ENCODE data around the gene UBE3D. TPM values are rescaled to one million over a fixed set of nuclear protein-coding genes. Genes with fewer than 3 reads are reported as not detected.

Gene UBE3D
- total RNA-seq, 3 donors from 2014 or later (not counting 1 experiment from before 2014, with no cell fraction given), result 6.6 to 7.9 (median 7.2) TPM

GRCh38 chr6:82957171-82957867 is 108.3 kb downstream of the UBE3D start:
- Mint-ChIP-seq H3K9me3 (no peaks in the 10 kb centered on the region), H3K27me3 (ENCODE audit: low read depth in 2 of 2) (no peaks in the 10 kb centered on the region), H3K27ac (no peak overlapping the region), H3K4me3 (no peak overlapping the region), H3K36me3 (no peaks in the 10 kb centered on the region), H3K4me1 (no peaks in the 10 kb centered on the region)
- TF ChIP-seq, protein P1, sequence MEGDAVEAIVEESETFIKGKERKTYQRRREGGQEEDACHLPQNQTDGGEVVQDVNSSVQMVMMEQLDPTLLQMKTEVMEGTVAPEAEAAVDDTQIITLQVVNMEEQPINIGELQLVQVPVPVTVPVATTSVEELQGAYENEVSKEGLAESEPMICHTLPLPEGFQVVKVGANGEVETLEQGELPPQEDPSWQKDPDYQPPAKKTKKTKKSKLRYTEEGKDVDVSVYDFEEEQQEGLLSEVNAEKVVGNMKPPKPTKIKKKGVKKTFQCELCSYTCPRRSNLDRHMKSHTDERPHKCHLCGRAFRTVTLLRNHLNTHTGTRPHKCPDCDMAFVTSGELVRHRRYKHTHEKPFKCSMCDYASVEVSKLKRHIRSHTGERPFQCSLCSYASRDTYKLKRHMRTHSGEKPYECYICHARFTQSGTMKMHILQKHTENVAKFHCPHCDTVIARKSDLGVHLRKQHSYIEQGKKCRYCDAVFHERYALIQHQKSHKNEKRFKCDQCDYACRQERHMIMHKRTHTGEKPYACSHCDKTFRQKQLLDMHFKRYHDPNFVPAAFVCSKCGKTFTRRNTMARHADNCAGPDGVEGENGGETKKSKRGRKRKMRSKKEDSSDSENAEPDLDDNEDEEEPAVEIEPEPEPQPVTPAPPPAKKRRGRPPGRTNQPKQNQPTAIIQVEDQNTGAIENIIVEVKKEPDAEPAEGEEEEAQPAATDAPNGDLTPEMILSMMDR (IDR thresholded peaks at IDR 0.05), result no peak
- no peak for DNase-seq
- H3K4me1 ChIP-seq (ENCODE audit: control insufficient read depth, insufficient read depth, low read length), result no peaks in the 10 kb centered on the region
- no peaks in the 10 kb centered on the region for H3K36me3 ChIP-seq (ENCODE audit: control insufficient read depth, insufficient read depth, low read length)
- intact Hi-C loops (cut with micrococcal nuclease), result no loop called here
- WGBS (ENCODE audit: insufficient coverage), result 82% methylated on average over 7 of the region's 9 CpGs
- ATAC-seq, result no peak
- no peaks in the 10 kb centered on the region for H3K9me3 ChIP-seq (ENCODE audit: control insufficient read depth, insufficient read depth, low read length)
- H3K27ac ChIP-seq (ENCODE audit: low read length), result no peak overlapping the region
- H3K27me3 ChIP-seq (ENCODE audit: control insufficient read depth, insufficient read depth, low read length), result no peaks in the 10 kb centered on the region
- H3K4me3 ChIP-seq (ENCODE audit: low read length), result no peak overlapping the region

- ATAC-seq (no peak), DNase-seq (no peak)
- no peak overlapping the region for H3K27ac Mint-ChIP-seq
- H3K4me1 Mint-ChIP-seq, result no peaks in the 10 kb centered on the region
- TF ChIP-seq, protein P1 (IDR thresholded peaks at IDR 0.05), result no peak
- H3K27me3 Mint-ChIP-seq (ENCODE audit: low read depth in 2 of 2), result no peaks in the 10 kb centered on the region
- H3K36me3 ChIP-seq (ENCODE audit: control insufficient read depth, insufficient read depth, low read length), result no peaks in the 10 kb centered on the region
- no peaks in the 10 kb centered on the region for H3K4me1 ChIP-seq (ENCODE audit: control insufficient read depth, insufficient read depth, low read length)
- intact Hi-C loops (cut with micrococcal nuclease), result no loop called here
- no peaks in the 10 kb centered on the region for H3K9me3 Mint-ChIP-seq
- no peaks in the 10 kb centered on the region for H3K36me3 Mint-ChIP-seq
- H3K27ac ChIP-seq (ENCODE audit: low read length), result no peak overlapping the region
- H3K9me3 ChIP-seq (ENCODE audit: control insufficient read depth, insufficient read depth, low read length), result no peaks in the 10 kb centered on the region
- H3K4me3 Mint-ChIP-seq, result no peak overlapping the region
- H3K27me3 ChIP-seq (ENCODE audit: control insufficient read depth, insufficient read depth, low read length), result no peaks in the 10 kb centered on the region
- no peak overlapping the region for H3K4me3 ChIP-seq (ENCODE audit: low read length)
- 80% methylated on average over 1 of the region's 1 CpG for WGBS (ENCODE audit: insufficient coverage)
These were observed 109.8 kb downstream of the UBE3D start for GRCh38 chr6:82955841-82956240.

- Mint-ChIP-seq H3K27me3 (ENCODE audit: low read depth in 2 of 2) (no peaks in the 10 kb centered on the region), H3K4me1 (no peaks in the 10 kb centered on the region), H3K27ac (no peak overlapping the region), H3K36me3 (no peaks in the 10 kb centered on the region), H3K9me3 (no peaks in the 10 kb centered on the region), H3K4me3 (no peak overlapping the region)
- 95% methylated on average over 4 of the region's 4 CpGs for WGBS (ENCODE audit: insufficient coverage)
- no peak overlapping the region for H3K27ac ChIP-seq (ENCODE audit: low read length)
- H3K9me3 ChIP-seq (ENCODE audit: control insufficient read depth, insufficient read depth, low read length), result no peaks in the 10 kb centered on the region
- no peaks in the 10 kb centered on the region for H3K36me3 ChIP-seq (ENCODE audit: control insufficient read depth, insufficient read depth, low read length)
- no peaks in the 10 kb centered on the region for H3K27me3 ChIP-seq (ENCODE audit: control insufficient read depth, insufficient read depth, low read length)
- H3K4me1 ChIP-seq (ENCODE audit: control insufficient read depth, insufficient read depth, low read length), result no peaks in the 10 kb centered on the region
- DNase-seq (no peak), ATAC-seq (no peak)
- intact Hi-C loops (cut with micrococcal nuclease), result no loop called here
- no peak overlapping the region for H3K4me3 ChIP-seq (ENCODE audit: low read length)
- TF ChIP-seq, protein P1 (IDR thresholded peaks at IDR 0.05), result no peak
These were observed 110.6 kb downstream of the UBE3D start for GRCh38 chr6:82954937-82955577.
